ENCODE data around the gene HLA-DRA.

GRCh38 chr6:32472781-32473375 is 33.2 kb downstream of the HLA-DRA start:
- TF ChIP-seq CTCF (IDR thresholded peaks at IDR 0.05) = no peak
- no peak for TF ChIP-seq EZH2 (IDR thresholded peaks at IDR 0.05)

All from neural progenitor cell (in vitro differentiated cells).